Melanocyte of skin (primary cell): Measurements from ENCODE around the gene ERVW-1. TPM values are rescaled to one million over a fixed set of nuclear protein-coding genes. Genes with fewer than 3 reads are reported as not detected.

Experiments used
- total RNA-seq, 2 donors: library from RNA; depleted of rRNA; stranded (reverse); fragments of >200 nt; gene quantifications; 2 replicates each; pipeline ENCODE4 v1.2.3, GENCODE V29; 2012

ERVW-1 gene
- not detected for total RNA-seq

GRCh38 chr7:92477681-92478080, at the start of gene ERVW-1:
Gene ERVW-1, minus strand, starts transcription at chr7:92477946. Its CDS starts 7,565 bp downstream, at chr7:92470381.

GRCh38 chr7:92447345-92448204, 30.2 kb downstream of the ERVW-1 start, which contains the start of gene GATAD1:
Gene GATAD1, plus strand, starts transcription at chr7:92447482. Its CDS starts 248 bp downstream, at chr7:92447730.

Other genes with a start within 250 kb of the ERVW-1 start
- 10 to 100 TPM; 31.0 to 44.6 TPM for gene KRIT1, start 232.0 kb downstream of the ERVW-1 start, total RNA-seq
- gene ANKIB1, start 232.0 kb downstream of the ERVW-1 start, total RNA-seq, result 10 to 100 TPM; 45.8 to 50.3 TPM
- 10 to 100 TPM; 14.5 to 14.7 TPM for gene GATAD1, start 30.5 kb downstream of the ERVW-1 start, total RNA-seq
- 10 to 100 TPM; 17.2 to 18.3 TPM for gene PEX1, start 50.6 kb upstream of the ERVW-1 start, total RNA-seq
- gene RBM48, start 50.8 kb upstream of the ERVW-1 start, total RNA-seq, result 10 to 100 TPM in 1 of 2 donors, 1 to 10 TPM in 1; 8.3 to 10.3 TPM
- 10 to 100 TPM in 1 of 2 donors, 1 to 10 TPM in 1; 8.6 to 15.7 TPM for gene FAM133B, start 112.4 kb upstream of the ERVW-1 start, total RNA-seq